ENCODE results near the gene SH3RF3. TPM values are rescaled to one million over a fixed set of nuclear protein-coding genes. Genes with fewer than 3 reads are reported as not detected.

Gene SH3RF3
- total RNA-seq, 2 donors from 2014 or later = 1.4 to 17.0 TPM

DNA sequence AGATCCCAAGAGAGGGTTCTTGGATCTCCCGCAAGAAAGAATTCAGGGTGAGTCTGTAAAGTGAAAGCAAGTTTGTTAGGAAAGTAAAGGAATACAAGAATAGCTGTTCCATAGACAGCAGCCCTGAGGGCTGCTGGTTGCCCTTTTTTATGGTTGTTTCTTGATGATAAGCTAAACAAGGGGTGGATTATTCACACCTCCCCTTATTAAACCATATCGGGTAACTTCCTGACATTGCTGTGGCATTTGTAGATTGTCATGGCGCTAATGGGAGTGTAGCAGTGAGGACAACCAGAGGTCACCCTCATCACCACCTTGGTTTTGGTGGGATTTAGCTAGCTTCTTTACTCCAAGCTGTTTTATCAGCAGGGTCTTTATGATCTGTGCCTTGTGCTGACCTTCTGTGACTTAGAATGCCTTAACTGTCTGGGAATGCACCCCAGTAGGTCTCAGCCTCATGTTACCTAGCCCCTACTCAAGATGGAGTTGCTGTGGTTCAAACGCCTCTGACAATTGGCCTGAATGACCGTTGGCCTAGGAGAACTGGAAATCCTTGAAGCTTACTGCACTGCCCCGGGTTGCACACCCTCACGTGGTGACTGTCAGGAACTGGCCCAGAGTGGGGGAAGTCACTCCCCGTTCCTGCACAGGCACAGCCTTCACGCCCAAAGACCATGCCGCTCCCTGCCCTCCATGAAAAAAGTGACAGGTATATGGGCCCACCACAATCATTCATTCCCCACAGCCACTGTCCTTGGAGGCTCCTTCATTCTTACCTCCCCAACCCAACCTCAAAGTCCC is 347.8 kb downstream of the SH3RF3 start:
- no peak for DNase-seq (ENCODE audit: low spot score)
- Histone ChIP-seq H3K9me3 (no peaks in the 10 kb centered on the region), H3K4me1 (replicated peaks) (peaks cover 12% of the 10 kb centered on the region), H3K27me3 (replicated peaks; ENCODE audit: insufficient read depth) (no peaks in the 10 kb centered on the region), H3K4me3 (no peak overlapping the region), H3K36me3 (no peaks in the 10 kb centered on the region), H3K27ac (no peak overlapping the region)
- 91% methylated on average over 10 of the region's 10 CpGs for WGBS
- TF ChIP-seq POLR2AphosphoS5 (IDR thresholded peaks at IDR 0.05) (no peak), POLR2A (IDR thresholded peaks at IDR 0.05) (no peak), CTCF (IDR thresholded peaks at IDR 0.05) (no peak)
- intact Hi-C loops (cut with DNase I) = no loop called here

DNA sequence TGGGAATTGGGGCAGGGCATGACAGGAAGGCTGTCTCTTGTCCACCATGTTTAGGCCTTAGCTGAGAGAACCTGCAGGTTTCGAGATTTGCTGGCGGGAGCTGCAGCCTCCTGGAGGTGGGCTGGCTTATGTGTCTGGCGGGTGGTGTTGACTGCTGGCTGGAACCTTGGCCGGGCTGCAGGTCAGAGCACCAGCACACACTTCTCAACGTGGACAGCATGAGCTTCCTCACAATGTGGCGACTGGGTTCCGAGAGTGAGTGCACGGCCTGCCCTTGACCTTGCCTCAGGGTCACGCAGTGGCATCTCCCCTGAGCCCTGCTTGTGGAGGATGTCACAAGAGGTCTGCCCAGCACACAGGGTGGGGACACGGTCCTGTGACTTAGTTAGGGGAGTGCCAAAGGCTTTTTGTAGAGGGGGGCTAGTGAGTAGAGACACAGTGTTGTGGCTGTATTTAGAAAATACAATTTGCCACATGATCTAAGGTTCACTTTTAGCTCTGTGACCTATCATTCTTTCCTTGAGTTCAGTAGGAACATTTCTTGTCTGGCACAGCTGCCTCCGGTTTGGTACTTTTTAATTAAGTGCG is 350.0 kb downstream of the SH3RF3 start:
- 90% methylated on average over 11 of the region's 12 CpGs for WGBS
- H3K36me3 ChIP-seq = no peaks in the 10 kb centered on the region
- no peak for DNase-seq (ENCODE audit: low spot score)
- no peaks in the 10 kb centered on the region for H3K27me3 ChIP-seq (replicated peaks; ENCODE audit: insufficient read depth)
- H3K4me1 ChIP-seq (replicated peaks) = peaks cover 13% of the 10 kb centered on the region
- intact Hi-C loops (cut with DNase I) = no loop called here
- no peak overlapping the region for H3K4me3 ChIP-seq
- no peak for TF ChIP-seq POLR2AphosphoS5 (IDR thresholded peaks at IDR 0.05)
- TF ChIP-seq CTCF (IDR thresholded peaks at IDR 0.05) = no peak
- no peak for TF ChIP-seq POLR2A (IDR thresholded peaks at IDR 0.05)
- H3K27ac ChIP-seq = no peak overlapping the region
- no peaks in the 10 kb centered on the region for H3K9me3 ChIP-seq

DNA sequence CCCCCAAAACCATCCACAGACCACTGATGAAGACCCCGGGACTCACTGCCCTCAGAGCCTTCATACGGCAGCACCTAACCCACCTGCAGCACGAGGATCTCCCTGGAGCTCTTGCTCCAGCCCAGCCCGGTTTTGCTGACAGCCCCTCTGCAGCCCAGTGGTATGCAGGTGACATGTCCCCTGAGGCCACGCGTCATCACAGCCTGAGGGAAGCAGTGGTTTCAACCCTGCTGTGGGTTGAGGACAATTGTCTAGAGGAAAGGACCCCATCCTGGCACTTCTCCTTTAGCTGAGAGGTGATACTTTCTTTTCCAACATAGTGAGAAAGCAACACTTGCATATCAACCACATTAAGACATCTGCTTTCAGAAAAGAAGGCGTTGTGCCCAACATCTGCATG is 350.8 kb downstream of the SH3RF3 start:
- H3K27ac ChIP-seq = no peak overlapping the region
- TF ChIP-seq POLR2A (IDR thresholded peaks at IDR 0.05) (no peak), CTCF (IDR thresholded peaks at IDR 0.05) (no peak), POLR2AphosphoS5 (IDR thresholded peaks at IDR 0.05) (no peak)
- WGBS = 90% methylated on average over 7 of the region's 7 CpGs
- H3K27me3 ChIP-seq (replicated peaks; ENCODE audit: insufficient read depth) = no peaks in the 10 kb centered on the region
- H3K9me3 ChIP-seq = no peaks in the 10 kb centered on the region
- no peak overlapping the region for H3K4me3 ChIP-seq
- intact Hi-C loops (cut with DNase I) = no loop called here
- DNase-seq (ENCODE audit: low spot score) = no peak
- peaks cover 13% of the 10 kb centered on the region for H3K4me1 ChIP-seq (replicated peaks)
- H3K36me3 ChIP-seq = no peaks in the 10 kb centered on the region

- DNase-seq (ENCODE audit: low spot score) = no peak
- Histone ChIP-seq H3K4me3 (no peak overlapping the region), H3K4me1 (replicated peaks) (peaks cover 13% of the 10 kb centered on the region), H3K9me3 (no peaks in the 10 kb centered on the region), H3K27me3 (replicated peaks; ENCODE audit: insufficient read depth) (no peaks in the 10 kb centered on the region), H3K27ac (peak overlapping the region in 1 of 2 donors; percentile 20), H3K36me3 (no peaks in the 10 kb centered on the region)
- WGBS = 65% methylated on average over 10 of the region's 10 CpGs
- TF ChIP-seq POLR2AphosphoS5 (IDR thresholded peaks at IDR 0.05) = no peak
- no peak for TF ChIP-seq POLR2A (IDR thresholded peaks at IDR 0.05)
- no peak for TF ChIP-seq CTCF (IDR thresholded peaks at IDR 0.05)
- intact Hi-C loops (cut with DNase I) = no loop called here
Observed at GRCh38 chr2:109480486-109481195, 351.6 kb downstream of the SH3RF3 start.
